K562 (cell line): ENCODE measurements around the gene MAP3K20. TPM values are rescaled to one million over a fixed set of nuclear protein-coding genes. Genes with fewer than 3 reads are reported as not detected.

Experiments
- ATAC-seq: fragments of 200-7000 bp; cut with Tn5 transposase; 3 replicates; pipeline ENCODE4 v1.9.1; 2020; ENCODE audit warnings: moderate library complexity
- BruUV-seq: library from RNA; stranded (reverse); fragments of 400-500 nt; replicated peaks from 2 replicates; lab custom pipeline; 2021; lab: Mats Ljungman, UMichigan
- CTCF ChIA-PET: fragments of 300-600 bp; formaldehyde crosslinking; extraction: SDS; loops from one replicate; lab custom pipeline; 2021; ENCODE audit warnings: low intra/inter-chr PET ratio; lab: Yijun Ruan, JAX
- POLR2A ChIA-PET: fragments of 300-600, 350-650 bp; sonication (Branson Sonifier 250); formaldehyde crosslinking; extraction: SDS; loops from one replicate; lab custom pipeline; 2021; ENCODE audit warnings: antibody characterized with exemption, inconsistent platforms; lab: Yijun Ruan, JAX
- DNase-seq, 4 experiments: peaks; one replicate each; pipeline versions ENCODE4 v3.0.0 to v3.0.0-alpha.2; 2011 to 2018; ENCODE audit warnings: low spot score in 3 of 4, mixed read lengths in 3 of 4; ENCODE audit errors: extremely low read depth in 1 of 4
- FAIRE-seq: peaks from 2 replicates; lab custom pipeline; 2011; peaks lifted over from hg19 to GRCh38; lab: Jason Lieb, UNC
- H2AFZ ChIP-seq: 2 replicates; pipeline ENCODE4 v1.6.0; 2011; ENCODE audit warnings: low read depth, low read length, control low read depth, inconsistent platforms
- H3K27ac ChIP-seq: fragments of 200-600 bp; 3 replicates; pipeline ENCODE4 v1.8.0; 2011; ENCODE audit warnings: low read depth, mild to moderate bottlenecking, control low read depth, inconsistent platforms, low read length, moderate library complexity, mixed read lengths; ENCODE audit errors: extremely low read depth
- H3K27me3 ChIP-seq, 2 experiments: fragments of 300-600 bp in 1 of 2; 2 replicates in 1 of 2; 3 replicates in 1 of 2; pipeline versions ENCODE4 v1.6.0 to v1.8.0; 2011; ENCODE audit warnings: inconsistent platforms in 2 of 2, low read length in 2 of 2, mild to moderate bottlenecking in 1 of 2, mixed read lengths in 1 of 2, moderate library complexity in 1 of 2; ENCODE audit not compliant: control insufficient read depth in 2 of 2, insufficient read depth in 2 of 2
- H3K36me3 ChIP-seq: fragments of 300-600 bp; 3 replicates; pipeline ENCODE4 v1.8.0; 2011; ENCODE audit warnings: mild to moderate bottlenecking, low read length, inconsistent platforms; ENCODE audit not compliant: control insufficient read depth, insufficient read depth
- H3K4me1 ChIP-seq, 2 experiments: fragments of 200-600 bp in 1 of 2; replicated peaks in 1 of 2; 2 replicates in 1 of 2; 3 replicates in 1 of 2; pipeline versions ENCODE4 v1.5.1 to v1.8.0; 2011; ENCODE audit warnings: inconsistent platforms in 2 of 2, low read length in 2 of 2, mild to moderate bottlenecking in 1 of 2, mixed read lengths in 1 of 2, moderate library complexity in 1 of 2; ENCODE audit not compliant: control insufficient read depth in 2 of 2, insufficient read depth in 2 of 2
- H3K4me2 ChIP-seq: 2 replicates; pipeline ENCODE4 v1.6.1; 2011; ENCODE audit warnings: low read length, control low read depth, inconsistent platforms, mixed read lengths; ENCODE audit not compliant: insufficient read depth
- H3K4me3 ChIP-seq: fragments of 200-600 bp; sonication (generic), shearing (Covaris generic); 2 replicates; pipeline ENCODE4 v1.5.1; 2016; ENCODE audit warnings: control low read depth, inconsistent platforms
- H3K79me2 ChIP-seq: fragments of 200-600 bp; 3 replicates; pipeline ENCODE4 v1.8.0; 2011; ENCODE audit warnings: low read length, inconsistent platforms; ENCODE audit not compliant: control insufficient read depth, insufficient read depth
- H3K9ac ChIP-seq, 2 experiments: 2 replicates each; pipeline versions ENCODE4 v1.6.0 to v1.6.1; 2011; ENCODE audit warnings: low read depth in 2 of 2, low read length in 2 of 2, control low read depth in 1 of 2, inconsistent platforms in 1 of 2, mild to moderate bottlenecking in 1 of 2, mixed read lengths in 1 of 2; ENCODE audit not compliant: insufficient read depth in 1 of 2
- H3K9me1 ChIP-seq: one replicate; pipeline ENCODE4 v1.6.0; 2011; ENCODE audit warnings: inconsistent platforms, mild to moderate bottlenecking, low read length, moderate library complexity; ENCODE audit not compliant: control insufficient read depth, insufficient read depth
- H3K9me3 ChIP-seq: replicated peaks from 2 replicates; pipeline ENCODE4 v1.5.1; 2011; ENCODE audit warnings: low read depth, low read length, inconsistent platforms; ENCODE audit not compliant: control insufficient read depth, insufficient read depth
- H4K20me1 ChIP-seq: replicated peaks from 2 replicates; pipeline ENCODE4 v1.6.1; 2011; ENCODE audit warnings: low read length, inconsistent platforms, mixed read lengths; ENCODE audit not compliant: control insufficient read depth, insufficient read depth
- ARID1B ChIP-seq: fragments of 450-650 bp; IDR thresholded peaks from 2 replicates; pipeline ENCODE4 v1.6.1; 2016; ENCODE audit warnings: antibody characterized with exemption, mild to moderate bottlenecking, inconsistent platforms
- ESRRB ChIP-seq: fragments of 250-450 bp; sonication (Bioruptor Pico); IDR thresholded peaks from 2 replicates; pipeline ENCODE4 v1.5.0; 2020; ENCODE audit warnings: mild to moderate bottlenecking, moderate library complexity, borderline replicate concordance
- FIP1L1 ChIP-seq: fragments of 200-400 bp; formaldehyde crosslinking; IDR thresholded peaks from 2 replicates; pipeline ENCODE4 v1.6.1; 2018; ENCODE audit warnings: mild to moderate bottlenecking, low read depth, low read length; ENCODE audit not compliant: poor library complexity, severe bottlenecking
- FOS ChIP-seq: IDR thresholded peaks from 3 replicates; pipeline ENCODE4 v1.6.1; 2011; ENCODE audit not compliant: insufficient read length; ENCODE audit errors: extremely low read depth
- HDAC8 ChIP-seq: fragments of 450-650 bp; IDR thresholded peaks from 2 replicates; pipeline ENCODE4 v1.6.1; 2016; ENCODE audit warnings: mild to moderate bottlenecking, missing genetic modification characterization, moderate library complexity, missing compliant biosample characterization
- MAFK ChIP-seq: IDR thresholded peaks from 2 replicates; pipeline ENCODE4 v1.6.1; 2011; ENCODE audit warnings: low read length, improper control_type of control experiment
- NCOA2 ChIP-seq, 2 experiments: fragments of 450-650 bp; IDR thresholded peaks; 2 replicates each; pipeline ENCODE4 v1.6.1; 2018; ENCODE audit warnings: mild to moderate bottlenecking in 2 of 2, moderate library complexity in 1 of 2; ENCODE audit not compliant: partially characterized antibody in 2 of 2
- PTRF ChIP-seq: fragments of 450-650 bp; IDR thresholded peaks from 2 replicates; pipeline ENCODE4 v1.6.1; 2016; ENCODE audit warnings: mild to moderate bottlenecking, missing genetic modification characterization, missing compliant biosample characterization
- RFX1 ChIP-seq: fragments of 450-650 bp; IDR thresholded peaks from 2 replicates; pipeline ENCODE4 v1.6.1; 2016; ENCODE audit warnings: mild to moderate bottlenecking, moderate library complexity
- SUPT5H ChIP-seq: fragments of 450-650 bp; IDR thresholded peaks from 2 replicates; pipeline ENCODE4 v1.6.1; 2016
- THRAP3 ChIP-seq: fragments of 450-650 bp; IDR thresholded peaks from 2 replicates; pipeline ENCODE4 v1.6.1; 2016; ENCODE audit warnings: mild to moderate bottlenecking, inconsistent platforms, borderline replicate concordance
- XRCC4 ChIP-seq: IDR thresholded peaks from one replicate; pipeline ENCODE4 v1.6.1; 2011; ENCODE audit not compliant: insufficient read depth, insufficient read length; ENCODE audit errors: extremely low read depth
- ZNF696 ChIP-seq: fragments of 250-450 bp; sonication (Bioruptor Pico); conservative IDR thresholded peaks from 2 replicates; pipeline ENCODE4 v1.4.0; 2020; ENCODE audit warnings: mild to moderate bottlenecking, moderate library complexity
- WGBS: fragments of 100-300 bp; shearing (Covaris generic); methylation state at CpG from one replicate; pipeline ENCODE4 v1.1.6; 2016; ENCODE audit warnings: low coverage, mixed read lengths; ENCODE audit not compliant: insufficient coverage; ENCODE audit errors: missing lambda C conversion rate; 5-methylcytosine and 5-hydroxymethylcytosine counted together
- in situ Hi-C: fragments of 300-500 bp; cut with MboI; formaldehyde crosslinking; loops from 4 replicates; pipeline ENCODE4 v1.15.0; 2018; ENCODE audit warnings: inconsistent platforms, mixed read lengths
- intact Hi-C: fragments of 100-400 bp; cut with micrococcal nuclease; formaldehyde crosslinking; loops from 2 replicates; pipeline ENCODE4 v1.14.2; 2022
- polyA plus RNA-seq, 8 experiments: library from polyadenylated mRNA; depleted of rRNA in 4 of 8; stranded (reverse) in 5 of 8; unstranded in 3 of 8; fragments of >200 nt; fragmentation: Nextera tagmentation in 2 of 8; fragmentation: Illumina TruSeq in 1 of 8; extraction: Ambion mirVana in 2 of 8; extraction: Trizol in 1 of 8; gene quantifications; 2 replicates each; pipeline versions ENCODE4 v1.2.1 to v1.2.3, GENCODE V29; 2011 to 2014; ENCODE audit warnings: inconsistent platforms in 1 of 8, missing spikeins in 1 of 8
- total RNA-seq, 7 experiments: library from RNA; depleted of rRNA in 6 of 7; stranded (reverse); fragments of >200 nt in 6 of 7; fragmentation: Illumina TruSeq in 2 of 7; extraction: Trizol in 2 of 7; gene quantifications; 2 replicates each; pipeline versions ENCODE4 v1.2.1 to v1.2.3, GENCODE V29; 2011 to 2021; ENCODE audit warnings: low replicate concordance in 1 of 7
- TF ChIP-seq, protein P1 (sequence below): sonication (generic); formaldehyde crosslinking; IDR thresholded peaks from 2 replicates; pipeline ENCODE4 v1.8.0; 2023; ENCODE audit warnings: missing genetic modification reagents, mild to moderate bottlenecking, borderline replicate concordance
- TF ChIP-seq, protein P2 (sequence below), 3 experiments: fragments of 200-800 bp in 1 of 3; fragments of 250-450 bp in 1 of 3; fragments of 450-650 bp in 1 of 3; sonication (Bioruptor Pico) in 1 of 3; sonication (Bioruptor generic) in 1 of 3; formaldehyde crosslinking in 1 of 3; IDR thresholded peaks; 2 replicates each; pipeline versions ENCODE4 v1.6.1 to v1.8.0; 2016 to 2022; ENCODE audit warnings: mild to moderate bottlenecking in 2 of 3, missing genetic modification characterization in 2 of 3, missing compliant biosample characterization in 1 of 3, moderate library complexity in 1 of 3

MAP3K20 gene
- total and polyA plus RNA-seq, 9 of the 15 experiments (the other 6 are each of a cell fraction or from before 2014, with no cell fraction given) = 9.8 to 34.2 (median 27.3) TPM

- Histone ChIP-seq H3K9me3 (no peaks in the 10 kb centered on the region), H3K4me2 (no peak overlapping the region), H3K9me1 (peaks cover 4% of the 10 kb centered on the region), H3K9ac (no peak overlapping the region), H3K27me3 (no peaks in the 10 kb centered on the region), H2AFZ (no peak overlapping the region), H4K20me1 (no peaks in the 10 kb centered on the region), H3K36me3 (peaks cover 9% of the 10 kb centered on the region; the same call in 2 of the 3 replicates), H3K27ac (no peak overlapping the region), H3K4me1 (no peaks in the 10 kb centered on the region), H3K79me2 (peaks cover 4% of the 10 kb centered on the region; the same call in 2 of the 3 replicates), H3K4me3 (no peak overlapping the region)
- FAIRE-seq (no peak), DNase-seq (no peak), ATAC-seq (no peak; the same call in 2 of the 3 replicates)
- intact Hi-C loops (no loop called here), in situ Hi-C loops (no loop called here)
- ChIA-PET CTCF (no interaction called here), POLR2A (interaction anchor here (1.1 kb wide), 1 partner anchor 41 kb away, joined by 3 read pairs; no protein-coding TSS in a partner anchor)
- BruUV-seq = no TSS peak
- 68% methylated on average over 1 of the region's 1 CpG for WGBS
- TF ChIP-seq FIP1L1 (no peak), ARID1B (no peak), HDAC8 (tag) (no peak), SUPT5H (no peak), MAFK (no peak), ZNF696 (CRISPR knock-in tag) (no peak), FOS (no peak), XRCC4 (no peak), PTRF (tag) (no peak), NCOA2 (IDR thresholded peaks at IDR 0.05; ENCODE audit: partially characterized antibody in 2 of 2) (no peak), ESRRB (CRISPR knock-in tag) (no peak), THRAP3 (no peak), RFX1 (no peak)
- TF ChIP-seq, protein P1, sequence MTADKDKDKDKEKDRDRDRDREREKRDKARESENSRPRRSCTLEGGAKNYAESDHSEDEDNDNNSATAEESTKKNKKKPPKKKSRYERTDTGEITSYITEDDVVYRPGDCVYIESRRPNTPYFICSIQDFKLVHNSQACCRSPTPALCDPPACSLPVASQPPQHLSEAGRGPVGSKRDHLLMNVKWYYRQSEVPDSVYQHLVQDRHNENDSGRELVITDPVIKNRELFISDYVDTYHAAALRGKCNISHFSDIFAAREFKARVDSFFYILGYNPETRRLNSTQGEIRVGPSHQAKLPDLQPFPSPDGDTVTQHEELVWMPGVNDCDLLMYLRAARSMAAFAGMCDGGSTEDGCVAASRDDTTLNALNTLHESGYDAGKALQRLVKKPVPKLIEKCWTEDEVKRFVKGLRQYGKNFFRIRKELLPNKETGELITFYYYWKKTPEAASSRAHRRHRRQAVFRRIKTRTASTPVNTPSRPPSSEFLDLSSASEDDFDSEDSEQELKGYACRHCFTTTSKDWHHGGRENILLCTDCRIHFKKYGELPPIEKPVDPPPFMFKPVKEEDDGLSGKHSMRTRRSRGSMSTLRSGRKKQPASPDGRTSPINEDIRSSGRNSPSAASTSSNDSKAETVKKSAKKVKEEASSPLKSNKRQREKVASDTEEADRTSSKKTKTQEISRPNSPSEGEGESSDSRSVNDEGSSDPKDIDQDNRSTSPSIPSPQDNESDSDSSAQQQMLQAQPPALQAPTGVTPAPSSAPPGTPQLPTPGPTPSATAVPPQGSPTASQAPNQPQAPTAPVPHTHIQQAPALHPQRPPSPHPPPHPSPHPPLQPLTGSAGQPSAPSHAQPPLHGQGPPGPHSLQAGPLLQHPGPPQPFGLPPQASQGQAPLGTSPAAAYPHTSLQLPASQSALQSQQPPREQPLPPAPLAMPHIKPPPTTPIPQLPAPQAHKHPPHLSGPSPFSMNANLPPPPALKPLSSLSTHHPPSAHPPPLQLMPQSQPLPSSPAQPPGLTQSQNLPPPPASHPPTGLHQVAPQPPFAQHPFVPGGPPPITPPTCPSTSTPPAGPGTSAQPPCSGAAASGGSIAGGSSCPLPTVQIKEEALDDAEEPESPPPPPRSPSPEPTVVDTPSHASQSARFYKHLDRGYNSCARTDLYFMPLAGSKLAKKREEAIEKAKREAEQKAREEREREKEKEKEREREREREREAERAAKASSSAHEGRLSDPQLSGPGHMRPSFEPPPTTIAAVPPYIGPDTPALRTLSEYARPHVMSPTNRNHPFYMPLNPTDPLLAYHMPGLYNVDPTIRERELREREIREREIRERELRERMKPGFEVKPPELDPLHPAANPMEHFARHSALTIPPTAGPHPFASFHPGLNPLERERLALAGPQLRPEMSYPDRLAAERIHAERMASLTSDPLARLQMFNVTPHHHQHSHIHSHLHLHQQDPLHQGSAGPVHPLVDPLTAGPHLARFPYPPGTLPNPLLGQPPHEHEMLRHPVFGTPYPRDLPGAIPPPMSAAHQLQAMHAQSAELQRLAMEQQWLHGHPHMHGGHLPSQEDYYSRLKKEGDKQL = no peak
- TF ChIP-seq, protein P2, sequence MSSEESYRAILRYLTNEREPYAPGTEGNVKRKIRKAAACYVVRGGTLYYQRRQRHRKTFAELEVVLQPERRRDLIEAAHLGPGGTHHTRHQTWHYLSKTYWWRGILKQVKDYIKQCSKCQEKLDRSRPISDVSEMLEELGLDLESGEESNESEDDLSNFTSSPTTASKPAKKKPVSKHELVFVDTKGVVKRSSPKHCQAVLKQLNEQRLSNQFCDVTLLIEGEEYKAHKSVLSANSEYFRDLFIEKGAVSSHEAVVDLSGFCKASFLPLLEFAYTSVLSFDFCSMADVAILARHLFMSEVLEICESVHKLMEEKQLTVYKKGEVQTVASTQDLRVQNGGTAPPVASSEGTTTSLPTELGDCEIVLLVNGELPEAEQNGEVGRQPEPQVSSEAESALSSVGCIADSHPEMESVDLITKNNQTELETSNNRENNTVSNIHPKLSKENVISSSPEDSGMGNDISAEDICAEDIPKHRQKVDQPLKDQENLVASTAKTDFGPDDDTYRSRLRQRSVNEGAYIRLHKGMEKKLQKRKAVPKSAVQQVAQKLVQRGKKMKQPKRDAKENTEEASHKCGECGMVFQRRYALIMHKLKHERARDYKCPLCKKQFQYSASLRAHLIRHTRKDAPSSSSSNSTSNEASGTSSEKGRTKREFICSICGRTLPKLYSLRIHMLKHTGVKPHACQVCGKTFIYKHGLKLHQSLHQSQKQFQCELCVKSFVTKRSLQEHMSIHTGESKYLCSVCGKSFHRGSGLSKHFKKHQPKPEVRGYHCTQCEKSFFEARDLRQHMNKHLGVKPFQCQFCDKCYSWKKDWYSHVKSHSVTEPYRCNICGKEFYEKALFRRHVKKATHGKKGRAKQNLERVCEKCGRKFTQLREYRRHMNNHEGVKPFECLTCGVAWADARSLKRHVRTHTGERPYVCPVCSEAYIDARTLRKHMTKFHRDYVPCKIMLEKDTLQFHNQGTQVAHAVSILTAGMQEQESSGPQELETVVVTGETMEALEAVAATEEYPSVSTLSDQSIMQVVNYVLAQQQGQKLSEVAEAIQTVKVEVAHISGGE (CRISPR knock-in tag; IDR thresholded peaks at IDR 0.05) = no peak
Measured at GRCh38 chr2:173132531-173132930, 56.9 kb downstream of the MAP3K20 start.
